AG20443 (cell line): ENCODE data around the gene CCL4.
"Not testable (repeated sequence)": the region's sequence is repeated elsewhere in the genome, so short reads cannot be mapped to it uniquely, and the experiment has no call there.

ENCODE experiments used
- DNase-seq: peaks from one replicate; pipeline ENCODE4 v3.0.0; 2012; ENCODE audit warnings: low spot score, mixed read lengths

CCL4 gene

DNA sequence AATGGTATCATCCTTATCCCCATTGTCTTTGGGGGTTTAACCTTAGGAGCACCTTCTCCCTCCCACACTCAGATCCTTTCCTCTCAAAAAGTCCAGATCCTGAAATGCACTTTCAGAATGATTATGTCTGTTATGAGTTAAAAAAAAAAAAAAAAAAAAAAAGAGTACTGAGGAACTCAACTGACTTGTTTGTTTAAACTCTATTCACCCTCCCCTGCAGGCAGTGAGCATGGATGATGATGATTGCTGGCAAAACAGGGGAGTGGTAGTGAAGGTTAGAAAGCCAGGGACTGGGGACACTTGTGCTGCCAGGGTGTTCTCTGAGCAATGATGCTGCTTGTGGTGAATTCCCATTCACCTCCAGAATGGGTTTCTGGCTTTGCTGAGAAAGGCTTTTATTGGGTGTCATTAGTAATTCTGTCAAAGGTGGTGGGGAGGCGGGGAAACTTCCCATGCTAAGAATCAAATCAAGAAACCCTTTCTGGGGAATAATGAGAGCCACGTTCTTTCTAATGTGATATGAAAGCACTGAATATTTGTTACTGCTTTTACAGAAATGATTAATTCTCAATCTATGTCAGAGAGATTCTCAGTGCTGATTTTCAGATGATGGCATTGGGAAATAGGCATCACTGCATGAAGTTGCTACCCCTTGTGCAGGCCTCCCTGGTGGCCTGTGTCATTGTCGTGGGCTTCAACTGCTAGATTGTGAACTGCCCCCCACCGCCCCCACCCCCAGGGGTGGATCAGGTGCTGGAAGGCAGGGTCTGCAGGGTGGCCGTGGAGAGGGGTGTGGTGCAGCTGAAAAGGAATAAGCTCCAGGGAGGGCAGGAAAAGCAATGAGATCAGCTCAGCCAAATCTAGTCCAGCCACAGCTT, 14.1 kb downstream of the CCL4 start:
- DNase-seq = no peak

GRCh38 chr17:36118477-36119353, 15.1 kb downstream of the CCL4 start:
- DNase-seq = no peak

DNA sequence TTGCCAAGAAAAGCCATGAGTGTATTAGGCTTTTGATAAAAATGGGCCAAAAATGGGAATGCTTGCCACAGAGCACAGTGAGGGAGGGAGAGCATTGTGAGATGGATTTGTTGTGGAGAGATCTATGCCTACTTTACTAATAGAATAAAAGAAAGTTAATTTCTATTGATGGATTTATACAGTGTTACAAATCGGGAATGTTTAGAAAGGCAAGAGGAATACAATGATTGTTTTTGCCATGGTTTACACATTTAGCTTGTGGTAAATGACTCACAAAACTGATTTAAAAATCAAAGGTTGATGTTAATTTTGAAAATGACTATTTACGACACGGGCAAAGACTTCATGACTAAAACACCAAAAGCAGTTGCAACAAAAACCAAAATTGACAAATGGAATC, 16.6 kb downstream of the CCL4 start:
- no peak for DNase-seq

DNA sequence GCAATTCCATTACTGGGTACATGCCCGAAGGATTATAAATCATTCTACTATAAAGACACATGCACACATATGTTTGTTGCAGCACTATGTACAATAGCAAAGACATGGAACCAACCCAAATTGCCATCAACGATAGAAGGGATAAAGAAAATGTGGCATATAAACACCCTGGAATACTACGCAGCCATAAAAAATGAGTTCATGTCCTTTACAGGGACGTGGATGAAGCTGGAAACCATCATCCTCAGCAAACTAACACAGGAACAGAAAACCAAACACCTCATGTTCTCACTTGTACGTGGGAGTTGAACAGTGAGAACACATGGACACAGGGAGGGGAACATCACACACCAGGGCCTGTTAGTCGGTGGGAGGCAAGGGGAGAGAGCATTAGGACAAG, 17.5 kb downstream of the CCL4 start:
- not testable (repeated sequence) for DNase-seq

DNA sequence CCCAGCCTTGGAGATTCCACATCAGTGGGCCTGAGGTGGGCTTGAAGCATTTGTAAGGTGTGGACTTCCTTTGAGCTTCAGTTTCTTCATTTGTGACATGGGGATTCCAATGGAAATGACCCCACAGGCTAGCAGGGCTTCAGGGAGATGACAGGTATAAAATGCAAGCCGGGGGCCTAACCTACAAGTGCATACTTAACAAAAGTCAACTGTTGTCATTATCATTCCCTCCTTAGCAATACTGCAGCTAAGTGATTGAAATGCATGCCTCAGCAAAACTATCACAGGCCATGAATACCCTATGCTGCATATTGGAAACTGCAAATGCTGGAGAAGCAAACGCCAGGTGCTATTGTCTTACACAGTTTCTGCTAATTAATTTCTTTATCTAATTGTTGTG, 19.8 kb downstream of the CCL4 start:
- DNase-seq = no peak

DNA sequence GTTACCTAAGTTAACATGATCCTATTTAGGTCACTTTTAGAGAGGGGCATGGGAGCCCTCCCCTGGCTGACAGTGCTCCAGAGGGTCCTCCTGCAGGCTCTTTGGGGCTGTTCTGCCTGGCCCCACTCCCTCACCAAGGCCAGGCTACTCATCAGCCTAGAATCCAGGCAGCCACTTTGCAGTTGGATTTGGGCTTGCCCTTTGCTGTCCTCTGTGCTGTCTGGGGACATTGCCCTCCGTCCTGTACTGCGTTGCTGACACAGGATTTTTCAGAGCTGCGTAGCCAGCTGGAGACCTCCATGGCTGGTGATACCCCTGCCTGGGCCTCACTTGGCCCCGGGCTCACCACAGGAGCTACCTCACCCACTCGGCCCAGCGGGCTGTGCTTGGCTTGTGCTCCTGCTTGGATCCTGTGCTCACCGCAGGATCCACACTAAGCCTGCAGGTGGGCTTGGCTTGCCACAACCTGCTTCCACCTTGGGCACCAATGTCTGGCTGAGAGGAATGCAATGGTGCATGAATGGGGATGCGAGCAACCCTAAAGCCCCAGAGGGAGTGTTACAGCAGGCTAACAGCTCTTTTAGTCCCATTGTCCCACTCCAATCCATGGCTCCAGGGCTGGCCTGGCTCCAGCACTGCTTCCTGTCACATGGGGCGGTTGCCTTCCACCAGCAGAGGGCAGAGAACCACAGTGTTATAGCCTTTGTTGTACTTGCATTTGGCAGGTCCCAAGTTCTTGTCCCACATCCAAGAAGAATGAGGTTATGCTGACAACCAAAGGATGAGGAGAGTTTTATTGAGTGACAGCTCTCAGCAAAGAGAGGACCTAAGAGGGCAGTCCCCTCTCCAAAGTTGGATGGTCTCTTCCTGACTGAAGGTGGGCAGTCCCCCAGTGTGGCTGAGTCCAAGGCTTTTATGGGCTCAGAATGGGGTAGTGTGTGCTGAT, 21.5 kb downstream of the CCL4 start:
- DNase-seq = no peak

DNA sequence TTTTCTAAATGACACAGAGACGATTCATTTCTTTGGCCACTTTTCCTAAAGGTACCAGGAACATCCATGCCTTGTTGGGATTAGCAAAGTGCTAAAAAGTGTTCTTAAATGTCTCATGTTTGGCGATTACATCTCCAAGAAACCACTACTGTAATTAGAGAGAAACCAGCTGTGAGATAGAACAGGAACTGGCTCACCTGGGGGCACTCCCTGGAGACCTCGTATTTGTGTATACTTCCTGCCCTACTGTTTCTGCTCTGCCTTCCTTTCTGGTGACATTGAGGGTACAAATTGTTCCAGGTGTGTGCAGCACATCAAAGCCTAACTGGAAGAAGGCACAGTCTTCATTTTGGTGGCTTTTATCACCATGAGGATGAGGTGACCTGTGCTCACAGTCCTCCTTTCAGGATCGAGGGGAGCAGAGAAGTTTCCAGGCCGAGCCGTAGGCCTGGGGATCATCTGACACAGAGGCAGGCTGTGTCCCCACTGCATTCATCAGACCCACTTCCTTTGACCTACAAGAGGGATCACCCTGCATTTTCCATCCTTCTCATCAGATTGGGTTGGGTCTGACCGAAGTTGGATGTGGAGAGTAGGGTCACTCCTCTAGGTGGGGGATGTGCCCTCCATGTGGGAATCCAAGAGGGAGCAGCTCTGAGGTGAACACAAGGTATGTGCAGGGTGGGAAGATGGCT, 23.7 kb downstream of the CCL4 start:
- DNase-seq = no peak

GRCh38 chr17:36127911-36128310, 24.3 kb downstream of the CCL4 start:
- no peak for DNase-seq

- DNase-seq = no peak
Measured at GRCh38 chr17:36128411-36128978, 24.9 kb downstream of the CCL4 start.

- DNase-seq = no peak
Measured at GRCh38 chr17:36129616-36130015, 26.0 kb downstream of the CCL4 start.

- DNase-seq = no peak
Measured at GRCh38 chr17:36130346-36130745, 26.7 kb downstream of the CCL4 start.

DNA sequence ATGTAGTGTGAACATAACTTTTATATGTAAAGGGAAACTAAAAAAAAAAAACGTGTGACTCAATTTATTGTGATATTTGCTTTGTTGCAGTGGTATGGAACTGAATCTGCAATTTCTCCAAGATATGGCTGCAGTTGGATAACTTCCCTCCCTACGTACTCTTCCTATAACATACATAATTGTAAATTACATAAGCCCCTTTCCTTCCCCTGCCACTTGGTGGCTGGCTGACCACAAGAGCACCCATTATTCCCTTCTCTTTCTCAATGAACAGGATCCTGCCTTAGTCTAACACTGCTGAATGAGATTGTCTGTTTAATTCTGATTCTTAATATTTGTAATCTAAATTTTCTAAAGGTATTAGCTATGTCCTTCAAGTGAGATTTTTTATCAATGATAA, 27.8 kb downstream of the CCL4 start:
- DNase-seq = no peak

DNA sequence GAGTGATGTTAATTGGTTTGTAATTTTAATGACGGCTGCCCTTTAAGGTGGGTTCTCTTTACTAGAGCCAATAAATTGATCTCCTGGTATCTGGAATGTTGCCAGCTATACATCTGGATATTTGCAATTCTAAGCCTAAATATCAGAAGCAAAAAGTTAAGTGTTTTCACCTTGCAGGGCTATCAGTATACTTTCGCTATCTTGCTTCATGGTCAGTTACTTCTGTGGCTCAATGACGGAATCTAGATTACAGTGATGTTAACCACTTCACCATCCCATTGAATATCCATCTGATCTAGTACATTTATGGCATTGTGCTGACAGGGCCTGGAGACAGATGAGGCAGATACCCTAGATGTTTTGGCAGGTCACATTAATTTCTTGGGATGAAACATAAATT, 28.3 kb downstream of the CCL4 start:
- DNase-seq = no peak

GRCh38 chr17:36132421-36132831, 28.8 kb downstream of the CCL4 start:
- DNase-seq = no peak

- DNase-seq = no peak
Measured at GRCh38 chr17:36133602-36134236, 30.1 kb downstream of the CCL4 start.

DNA sequence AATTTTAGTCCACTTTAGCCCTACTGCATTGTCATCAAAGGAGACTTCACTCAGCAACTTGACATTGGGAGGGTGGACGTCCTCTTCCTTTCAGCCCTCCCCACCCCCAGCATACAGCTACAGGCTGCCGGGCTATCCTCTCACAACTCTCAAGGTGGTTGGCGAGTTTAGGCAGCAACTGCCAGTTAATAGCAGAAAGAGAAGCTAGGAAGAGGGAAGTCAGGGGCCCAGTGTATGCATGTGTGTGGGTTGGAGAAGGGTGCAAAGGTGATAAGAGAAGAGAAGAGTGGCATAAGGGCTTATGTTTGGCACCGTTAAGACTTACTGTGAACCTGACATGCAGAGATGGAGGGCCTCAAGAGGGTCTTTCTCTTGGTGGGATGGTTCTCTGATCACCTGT, 31.8 kb downstream of the CCL4 start:
- DNase-seq = no peak

GRCh38 chr17:36136036-36136435, 32.4 kb downstream of the CCL4 start:
- no peak for DNase-seq

DNA sequence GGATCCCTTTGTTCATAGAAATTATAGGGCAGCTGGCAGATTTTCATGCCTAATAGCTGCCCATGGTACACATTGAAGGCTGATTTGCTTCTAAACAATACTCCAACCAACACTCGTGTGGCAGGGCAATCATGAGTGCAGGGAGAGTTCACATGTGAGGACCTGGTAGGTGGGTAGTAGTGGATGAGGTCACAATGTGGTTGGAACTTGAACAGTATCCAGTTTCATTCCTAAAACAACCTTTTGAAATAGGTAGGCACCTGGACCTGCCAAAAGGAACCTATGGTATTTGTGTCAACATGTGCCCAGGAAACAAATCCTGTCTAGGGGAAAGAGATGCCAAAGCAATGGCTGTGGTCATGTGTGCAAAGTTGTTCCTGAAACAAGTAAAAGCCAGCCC, 32.8 kb downstream of the CCL4 start:
- DNase-seq = no peak

DNA sequence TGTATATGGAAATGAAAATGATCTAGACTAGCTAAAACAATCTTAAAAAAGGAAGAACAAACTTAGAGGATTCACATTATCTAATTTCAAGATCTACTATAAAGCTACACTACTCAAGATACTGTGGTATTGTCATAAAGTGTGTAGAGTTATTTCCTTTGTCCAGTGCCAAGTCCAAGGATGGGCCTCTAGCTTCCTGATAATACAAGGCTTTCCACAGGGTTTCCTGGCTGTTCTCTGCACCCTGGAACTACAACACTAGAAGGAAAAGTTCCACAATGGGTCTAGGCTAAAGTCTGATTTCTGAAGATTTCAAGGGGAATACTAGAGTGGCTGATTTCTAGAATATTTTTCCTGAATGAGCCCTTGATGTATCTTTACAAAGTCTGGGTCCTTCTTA, 38.6 kb downstream of the CCL4 start:
- no peak for DNase-seq

- DNase-seq = no peak
Measured at GRCh38 chr17:36142806-36143205, 39.2 kb downstream of the CCL4 start.

DNA sequence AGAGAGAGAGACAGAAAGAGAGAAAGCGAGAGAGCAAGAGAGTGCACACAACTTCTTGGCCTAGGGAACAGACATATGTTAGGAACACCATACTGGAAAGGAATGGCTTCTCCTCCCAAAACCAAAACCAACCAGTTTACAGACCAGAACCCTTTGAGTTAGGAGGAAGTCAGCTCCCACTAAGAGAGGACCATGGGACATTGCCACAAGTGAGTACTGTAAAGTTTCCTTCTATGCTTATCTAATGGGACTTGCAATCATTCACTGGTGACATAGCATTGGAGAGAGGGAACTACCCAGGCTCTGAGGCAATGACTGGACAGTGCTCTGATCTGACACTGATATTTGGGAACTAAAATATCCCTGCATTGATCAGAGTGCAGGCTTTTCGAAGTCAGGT, 40.4 kb downstream of the CCL4 start:
- no peak for DNase-seq
